ENCODE results near the gene VPREB3. TPM values are rescaled to one million over a fixed set of nuclear protein-coding genes. Genes with fewer than 3 reads are reported as not detected.

VPREB3 gene
- total RNA-seq, 1 experiment from 2014 or later, result not detected

GRCh38 chr22:23712256-23712655, 42.0 kb downstream of the VPREB3 start:
- ChIA-PET CTCF (no interaction called here), POLR2A (no interaction called here)
- BruUV-seq (replicated peaks), result no TSS peak
- intact Hi-C loops (cut with micrococcal nuclease; ENCODE audit: unreplicated experiment), result no loop called here
- Histone ChIP-seq H3K27me3 (ENCODE audit: control insufficient read depth, insufficient read depth, low read length) (no peaks in the 10 kb centered on the region), H3K36me3 (ENCODE audit: control insufficient read depth, insufficient read depth, low read length) (peaks cover 4% of the 10 kb centered on the region), H3K4me3 (ENCODE audit: low read depth in 2 of 2, low read length in 2 of 2) (no peak overlapping the region), H3K4me1 (ENCODE audit: control insufficient read depth, insufficient read depth, low read length) (no peaks in the 10 kb centered on the region), H3K27ac (ENCODE audit: low read length) (no peak overlapping the region), H3K9me3 (ENCODE audit: control insufficient read depth, insufficient read depth, low read depth, low read length) (no peaks in the 10 kb centered on the region)
- ATAC-seq, result no peak
- TF ChIP-seq REST (IDR thresholded peaks at IDR 0.05; ENCODE audit: insufficient read depth in 1 of 2, low read depth in 2 of 2, low read length in 1 of 2) (no peak), CTCF (IDR thresholded peaks at IDR 0.05) (no peak), TCF7L2 (IDR thresholded peaks at IDR 0.05; ENCODE audit: low read depth, low read length) (no peak), POLR2AphosphoS5 (IDR thresholded peaks at IDR 0.05; ENCODE audit: low read depth, low read length) (no peak), SIN3A (IDR thresholded peaks at IDR 0.05; ENCODE audit: borderline replicate concordance, insufficient read depth, low read depth, low read length) (no peak)
- in situ Hi-C loops (cut with HindIII; ENCODE audit: low pct_unique_long_range_greater_than_20kb, low sequenced_read_pairs), result no loop called here
- DNase-seq (ENCODE audit: low read depth, low spot score), result no peak

GRCh38 chr22:23709107-23709506, 45.1 kb downstream of the VPREB3 start:
- H3K36me3 ChIP-seq (ENCODE audit: control insufficient read depth, insufficient read depth, low read length), result peaks cover 4% of the 10 kb centered on the region
- in situ Hi-C loops (cut with HindIII; ENCODE audit: low pct_unique_long_range_greater_than_20kb, low sequenced_read_pairs), result no loop called here

More at GRCh38 chr22:23709107-23709506, 45.1 kb downstream of the VPREB3 start:
- Histone ChIP-seq H3K27ac (ENCODE audit: low read length) (no peak overlapping the region), H3K27me3 (ENCODE audit: control insufficient read depth, insufficient read depth, low read length) (no peaks in the 10 kb centered on the region), H3K4me1 (ENCODE audit: control insufficient read depth, insufficient read depth, low read length) (no peaks in the 10 kb centered on the region), H3K4me3 (ENCODE audit: low read depth in 2 of 2, low read length in 2 of 2) (no peak overlapping the region), H3K9me3 (ENCODE audit: control insufficient read depth, insufficient read depth, low read depth, low read length) (no peaks in the 10 kb centered on the region)
- POLR2A ChIA-PET, result no interaction called here
- CTCF ChIA-PET, result no interaction called here
- BruUV-seq (replicated peaks), result no TSS peak
- ATAC-seq, result no peak
- TF ChIP-seq REST (IDR thresholded peaks at IDR 0.05; ENCODE audit: insufficient read depth in 1 of 2, low read depth in 2 of 2, low read length in 1 of 2), result no peak
- intact Hi-C loops (cut with micrococcal nuclease; ENCODE audit: unreplicated experiment), result no loop called here
- no peak for DNase-seq (ENCODE audit: low read depth, low spot score)

Data from Panc1 (cell line).